Activated CD4-positive, alpha-beta T cell treated with anti-CD3 and anti-CD28 coated beads, Interleukin-2, amount 10 ng/mL, durations not matched to agents 7 days and 5 days (primary cell): ENCODE data around the gene CALD1. TPM values are rescaled to one million over a fixed set of nuclear protein-coding genes. Genes with fewer than 3 reads are reported as not detected.
A peak's percentile ranks its signal among the peaks of the same experiment; 100 is the strongest.

Source experiments
- CTCF ChIA-PET: fragments of 350-600 bp; sonication (Branson Sonifier 250); formaldehyde crosslinking; loops from one replicate; lab custom pipeline; 2021; ENCODE audit warnings: antibody characterized with exemption; lab: Charles Lee
- POLR2A ChIA-PET: fragments of 350-600 bp; sonication (Branson Sonifier 250); formaldehyde crosslinking; loops from one replicate; lab custom pipeline; 2021; ENCODE audit warnings: antibody characterized with exemption; lab: Charles Lee
- DNase-seq: peaks from one replicate; pipeline ENCODE4 v3.0.0-alpha.2; 2020
- H3K27ac Mint-ChIP-seq: one replicate; pipeline ENCODE4 v1.8.0; 2021; ENCODE audit warnings: mild to moderate bottlenecking, moderate library complexity, mixed read lengths
- H3K27me3 Mint-ChIP-seq: one replicate; pipeline ENCODE4 v1.8.0; 2021; ENCODE audit warnings: mixed read lengths
- H3K36me3 Mint-ChIP-seq: one replicate; pipeline ENCODE4 v1.8.0; 2021; ENCODE audit warnings: low read depth, mixed read lengths
- H3K4me1 Mint-ChIP-seq: one replicate; pipeline ENCODE4 v1.8.0; 2021; ENCODE audit warnings: mixed read lengths
- H3K4me3 Mint-ChIP-seq: one replicate; pipeline ENCODE4 v1.8.0; 2021; ENCODE audit warnings: mild to moderate bottlenecking, moderate library complexity, mixed read lengths
- H3K9me3 Mint-ChIP-seq: one replicate; pipeline ENCODE4 v1.8.0; 2021; ENCODE audit warnings: mixed read lengths
- total RNA-seq, 2 experiments: library from RNA; stranded (reverse); gene quantifications; one replicate each; pipeline ENCODE4 v1.2.3, GENCODE V29; 2021

Gene CALD1
- total RNA-seq, 2 experiments from 2014 or later, result 0.10 to 0.17 TPM

DNA sequence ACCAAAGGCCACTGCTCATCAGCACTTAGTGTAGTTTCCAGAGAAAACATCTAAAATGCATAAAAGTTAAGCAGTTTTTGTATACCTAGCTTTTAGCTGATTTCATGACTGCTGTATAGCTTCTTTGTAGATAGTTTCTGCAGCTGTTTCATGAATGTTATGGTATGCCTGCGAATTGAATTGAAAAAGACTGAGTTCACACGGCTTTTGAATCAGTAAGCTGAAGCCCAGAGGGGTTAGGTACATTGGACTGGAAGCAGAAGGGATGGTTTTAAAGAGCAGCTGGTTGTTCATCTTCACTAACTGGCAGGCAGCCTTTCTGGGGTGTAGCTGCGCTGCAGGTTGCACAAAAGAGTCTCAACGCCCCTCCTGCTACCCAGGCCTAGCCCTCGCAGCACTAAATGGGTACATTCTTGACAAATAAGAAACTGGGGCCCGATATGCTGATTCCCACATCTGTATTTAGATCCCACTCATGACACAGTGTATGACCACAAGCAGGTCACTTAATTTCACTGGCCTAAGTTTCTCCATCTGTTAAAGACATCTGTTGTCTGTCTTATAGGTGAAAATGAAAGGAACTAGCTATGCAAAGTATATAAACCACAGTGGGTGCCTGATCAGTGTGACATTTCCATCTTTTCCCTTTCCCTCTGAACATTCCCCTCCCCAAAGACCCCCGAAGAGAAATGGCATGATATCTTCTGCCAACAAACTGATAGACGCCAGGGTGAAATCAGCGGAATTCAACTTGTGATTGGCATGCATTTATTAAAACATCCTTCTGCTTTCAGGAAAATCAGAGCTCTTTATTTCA lies 120.9 kb downstream of the CALD1 start:
- Mint-ChIP-seq H3K27ac (no peak overlapping the region), H3K4me1 (peaks cover 9% of the 10 kb centered on the region), H3K4me3 (no peak overlapping the region), H3K27me3 (peaks cover 2% of the 10 kb centered on the region), H3K9me3 (peaks cover 13% of the 10 kb centered on the region), H3K36me3 (peaks cover 4% of the 10 kb centered on the region)
- CTCF ChIA-PET, result interaction anchor here (1.2 kb wide), 1 partner anchor 88 kb away, joined by 3 read pairs; no protein-coding TSS in a partner anchor
- no peak for DNase-seq
- POLR2A ChIA-PET, result no interaction called here

DNA sequence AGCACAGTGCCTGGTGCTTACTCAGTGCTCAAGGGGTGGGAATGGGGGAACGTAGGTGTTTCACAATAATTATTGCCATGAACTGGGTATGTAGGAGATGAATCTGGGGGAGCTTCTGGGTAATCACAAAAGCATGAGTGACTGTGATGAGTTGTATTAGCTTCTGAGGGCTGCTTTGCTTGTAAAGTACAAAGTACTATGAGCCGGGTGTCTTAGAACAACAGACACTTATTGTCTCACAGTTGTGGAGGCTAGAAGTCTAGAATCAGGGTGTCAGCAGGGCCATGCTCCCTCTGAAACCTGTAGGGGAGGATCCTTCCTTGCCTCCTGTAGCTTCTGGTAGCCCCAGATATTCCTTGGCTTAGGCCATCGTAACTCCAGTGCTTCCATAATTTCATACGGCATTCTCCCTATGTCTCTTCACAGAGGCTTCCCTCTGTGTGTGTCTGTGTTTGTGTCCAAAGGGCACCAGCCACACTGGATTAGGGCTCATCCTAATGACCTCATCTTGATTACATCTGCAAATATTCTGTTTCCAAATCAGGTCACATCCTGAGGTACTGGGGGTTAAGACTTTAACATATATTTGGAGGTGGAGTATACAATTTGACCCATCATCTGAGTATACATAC lies 122.1 kb downstream of the CALD1 start:
- no peak for DNase-seq
- Mint-ChIP-seq H3K36me3 (no peaks in the 10 kb centered on the region), H3K4me3 (no peak overlapping the region), H3K9me3 (peaks cover 4% of the 10 kb centered on the region), H3K27ac (no peak overlapping the region), H3K27me3 (no peaks in the 10 kb centered on the region), H3K4me1 (peaks cover 9% of the 10 kb centered on the region)
- POLR2A ChIA-PET, result no interaction called here
- CTCF ChIA-PET, result no interaction called here

DNA sequence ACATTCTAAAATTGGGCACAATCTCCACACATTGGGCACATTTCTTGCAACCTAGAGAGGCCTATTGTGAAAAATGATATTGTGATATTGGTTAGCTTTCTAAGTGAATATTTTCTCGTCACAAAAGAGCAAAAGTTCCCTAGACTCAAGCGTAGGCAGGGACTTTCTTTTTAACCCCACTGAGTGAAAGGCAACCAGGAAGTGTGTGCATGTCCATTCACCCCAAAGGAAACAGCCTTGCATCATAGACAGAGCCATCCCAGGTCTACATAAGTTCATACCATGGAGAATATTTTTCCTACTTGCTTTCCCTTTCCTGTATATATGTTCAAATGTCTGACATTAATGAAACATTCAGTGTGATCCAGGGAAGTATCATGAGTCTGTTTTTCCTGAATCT lies 122.6 kb downstream of the CALD1 start:
- DNase-seq, result no peak
- ChIA-PET CTCF (no interaction called here), POLR2A (no interaction called here)
- no peak overlapping the region for H3K27ac Mint-ChIP-seq
- H3K36me3 Mint-ChIP-seq, result no peaks in the 10 kb centered on the region
- H3K4me1 Mint-ChIP-seq, result peaks cover 11% of the 10 kb centered on the region
- H3K9me3 Mint-ChIP-seq, result peaks cover 2% of the 10 kb centered on the region
- H3K27me3 Mint-ChIP-seq, result no peaks in the 10 kb centered on the region
- no peak overlapping the region for H3K4me3 Mint-ChIP-seq

DNA sequence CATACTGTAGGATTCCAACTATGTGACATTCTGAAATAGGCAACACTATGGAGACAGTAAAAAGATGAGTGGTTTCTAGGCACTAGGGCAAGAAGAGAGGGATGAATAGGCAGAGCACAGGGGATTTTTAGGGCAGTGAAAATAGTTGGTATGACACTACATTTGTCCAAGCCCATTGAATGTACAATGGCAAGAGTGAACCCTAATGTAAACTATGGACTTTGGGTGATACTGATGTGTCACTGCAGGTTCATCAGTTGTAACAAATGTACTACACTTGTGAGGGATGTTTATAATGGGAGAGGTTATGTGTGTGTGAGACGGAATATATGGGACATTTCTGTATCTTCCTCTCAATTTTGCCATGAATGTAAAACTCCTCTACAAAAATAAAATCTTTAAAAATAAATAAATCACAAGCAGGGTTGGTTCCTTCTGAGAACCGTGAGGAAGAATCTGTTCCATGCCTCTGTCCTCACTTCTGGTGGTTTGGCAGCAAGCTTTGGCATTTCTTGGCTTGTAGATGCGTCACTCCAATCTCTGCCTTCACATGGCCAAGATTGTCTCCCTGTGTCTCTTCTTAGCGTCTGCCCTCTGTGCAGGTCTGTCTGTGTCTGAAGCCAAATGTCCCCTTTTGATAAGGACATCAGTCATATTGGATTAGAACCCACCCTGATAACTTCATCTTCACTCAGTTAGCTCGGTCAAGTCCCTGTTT lies 123.8 kb downstream of the CALD1 start:
- H3K4me1 Mint-ChIP-seq, result peaks cover 17% of the 10 kb centered on the region
- no peak overlapping the region for H3K4me3 Mint-ChIP-seq
- no peaks in the 10 kb centered on the region for H3K9me3 Mint-ChIP-seq
- POLR2A ChIA-PET, result no interaction called here
- H3K27me3 Mint-ChIP-seq, result no peaks in the 10 kb centered on the region
- CTCF ChIA-PET, result interaction anchor here (0.6 kb wide), 1 partner anchor 761 kb away, joined by 4 read pairs; no protein-coding TSS in a partner anchor
- no peak for DNase-seq
- H3K27ac Mint-ChIP-seq, result no peak overlapping the region
- H3K36me3 Mint-ChIP-seq, result no peaks in the 10 kb centered on the region

DNA sequence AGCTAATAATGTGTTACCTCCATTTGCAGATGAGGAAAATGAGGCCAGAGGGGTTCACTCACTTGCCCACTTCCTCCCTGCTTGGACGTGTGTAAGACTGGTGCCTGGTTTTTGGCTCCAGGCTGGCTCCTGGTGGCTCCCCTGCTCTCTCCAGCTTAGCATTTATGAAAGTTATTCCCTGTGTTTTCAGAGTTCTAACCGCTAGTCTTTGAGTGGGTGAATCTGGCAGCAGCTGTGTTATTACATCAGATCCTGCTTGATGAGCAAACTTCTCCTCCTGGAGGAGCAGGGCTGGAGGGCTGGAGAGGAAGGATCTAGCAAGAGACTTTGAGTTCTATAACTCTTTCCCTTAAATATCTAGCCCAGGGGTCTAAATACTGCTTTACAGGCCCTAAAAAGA lies 125.9 kb downstream of the CALD1 start:
- CTCF ChIA-PET, result interaction anchor here (1.7 kb wide), 1 partner anchor 17 kb away, joined by 4 read pairs; no protein-coding TSS in a partner anchor
- H3K4me1 Mint-ChIP-seq, result peaks cover 11% of the 10 kb centered on the region

DNA sequence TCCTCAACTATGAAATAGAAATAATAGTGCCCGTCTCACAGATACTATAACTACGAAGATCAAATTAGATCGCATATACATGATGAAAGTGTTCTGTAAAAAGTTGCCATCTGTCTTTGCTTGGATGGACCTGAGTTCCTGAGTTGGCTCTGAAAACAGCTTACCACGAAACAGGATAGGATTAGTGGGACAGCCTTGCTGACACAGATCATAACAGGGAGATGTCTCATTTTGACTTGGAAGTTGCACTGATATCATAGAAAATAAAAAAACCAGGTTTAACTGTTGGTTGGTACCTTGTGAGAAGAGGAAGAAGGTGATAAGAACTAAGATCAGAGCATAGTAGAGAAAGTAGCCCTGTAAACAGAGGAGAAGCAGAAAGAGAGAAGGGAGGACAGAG lies 127.6 kb downstream of the CALD1 start:
- no peak overlapping the region for H3K4me3 Mint-ChIP-seq
- no peaks in the 10 kb centered on the region for H3K36me3 Mint-ChIP-seq
- H3K27me3 Mint-ChIP-seq, result no peaks in the 10 kb centered on the region
- no peak for DNase-seq
- ChIA-PET CTCF (interaction anchor here (1.2 kb wide), 1 partner anchor 9 kb away, joined by 3 read pairs; no protein-coding TSS in a partner anchor), POLR2A (no interaction called here)
- H3K27ac Mint-ChIP-seq, result no peak overlapping the region
- H3K9me3 Mint-ChIP-seq, result peaks cover 4% of the 10 kb centered on the region
- H3K4me1 Mint-ChIP-seq, result peaks cover 15% of the 10 kb centered on the region

More for the DNA sequence above, 125.9 kb downstream of the CALD1 start:
- Mint-ChIP-seq H3K4me3 (no peak overlapping the region), H3K27ac (no peak overlapping the region), H3K27me3 (no peaks in the 10 kb centered on the region), H3K36me3 (no peaks in the 10 kb centered on the region), H3K9me3 (no peaks in the 10 kb centered on the region)
- POLR2A ChIA-PET, result no interaction called here
- no peak for DNase-seq

DNA sequence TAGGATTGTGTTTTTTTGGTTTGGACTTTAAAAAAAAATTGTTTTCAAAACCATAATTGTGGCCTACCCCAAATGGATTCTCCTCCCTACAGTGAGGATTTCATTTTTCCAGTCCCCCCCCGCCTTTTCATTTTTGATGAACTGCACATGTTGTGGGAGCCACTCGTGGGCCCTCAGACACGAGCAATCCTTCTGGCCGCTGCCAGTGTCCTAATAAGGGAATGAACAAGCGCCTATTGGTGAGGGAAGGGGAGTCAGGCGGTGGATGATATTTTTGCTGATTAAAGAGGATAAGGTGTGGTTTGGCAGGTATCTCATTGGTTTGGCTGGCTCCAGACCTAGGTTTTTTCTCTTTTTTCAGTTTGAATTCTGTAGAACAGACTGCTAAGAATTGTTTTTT lies 128.2 kb downstream of the CALD1 start:
- H3K27me3 Mint-ChIP-seq, result no peaks in the 10 kb centered on the region
- no peaks in the 10 kb centered on the region for H3K36me3 Mint-ChIP-seq
- POLR2A ChIA-PET, result no interaction called here
- CTCF ChIA-PET, result interaction anchor here (1.2 kb wide), 1 partner anchor 8 kb away, joined by 3 read pairs; no protein-coding TSS in a partner anchor
- DNase-seq, result no peak
- H3K27ac Mint-ChIP-seq, result no peak overlapping the region
- no peak overlapping the region for H3K4me3 Mint-ChIP-seq
- H3K4me1 Mint-ChIP-seq, result peaks cover 15% of the 10 kb centered on the region
- peaks cover 4% of the 10 kb centered on the region for H3K9me3 Mint-ChIP-seq

DNA sequence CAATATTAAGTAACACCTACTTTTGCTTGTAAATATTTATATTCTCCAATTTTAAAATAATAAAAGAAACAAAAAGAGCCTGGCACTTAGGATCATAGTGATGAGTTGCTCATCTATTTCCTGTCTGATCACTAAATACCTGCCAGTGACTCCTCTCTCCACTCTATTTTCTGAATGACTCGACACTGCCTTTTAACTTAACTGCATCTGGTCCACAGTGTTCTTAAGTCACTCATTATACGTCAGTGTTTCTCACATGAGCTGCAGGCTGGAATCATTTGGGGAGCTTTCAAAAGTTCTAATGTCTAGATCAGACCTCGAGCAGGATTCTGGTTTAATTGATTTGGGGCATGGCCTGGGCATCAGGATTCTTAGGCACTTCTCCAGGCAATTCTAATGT lies 128.9 kb downstream of the CALD1 start:
- H3K36me3 Mint-ChIP-seq, result no peaks in the 10 kb centered on the region
- peaks cover 4% of the 10 kb centered on the region for H3K9me3 Mint-ChIP-seq
- H3K27ac Mint-ChIP-seq, result peak overlapping the region; percentile 28
- no peak for DNase-seq
- CTCF ChIA-PET, result no interaction called here
- no peak overlapping the region for H3K4me3 Mint-ChIP-seq
- peaks cover 15% of the 10 kb centered on the region for H3K4me1 Mint-ChIP-seq
- POLR2A ChIA-PET, result no interaction called here
- no peaks in the 10 kb centered on the region for H3K27me3 Mint-ChIP-seq

DNA sequence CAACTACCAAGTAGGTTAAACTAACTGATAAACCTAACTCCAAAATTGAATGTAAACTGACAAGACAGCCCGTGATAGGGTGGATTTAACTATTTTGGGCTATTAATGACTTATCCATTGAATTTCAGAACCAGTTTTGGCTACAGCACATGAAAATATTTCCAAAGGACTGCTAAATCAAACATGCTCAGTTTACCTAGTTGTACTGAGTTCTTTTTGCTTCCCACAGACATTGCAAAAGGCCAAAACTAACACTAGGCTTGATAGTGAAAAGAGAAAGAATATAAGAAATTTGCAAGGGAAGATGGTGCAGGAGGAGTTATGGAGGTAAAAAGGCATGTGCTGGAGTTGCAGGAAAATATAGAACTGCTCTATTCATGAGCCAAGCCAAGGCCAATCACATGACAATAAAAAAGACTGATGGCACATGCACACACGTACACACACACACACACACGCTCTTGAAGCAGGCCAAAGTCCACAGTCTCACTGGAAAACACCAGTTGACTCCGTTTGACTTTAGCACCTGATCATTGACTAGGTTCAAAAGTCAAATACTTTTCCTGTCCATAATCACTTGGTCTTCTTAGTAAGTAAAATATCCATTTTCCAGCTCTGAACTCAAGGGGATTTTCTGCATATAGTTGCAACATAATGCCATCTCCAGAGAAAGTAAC lies 130.9 kb downstream of the CALD1 start:
- Mint-ChIP-seq H3K27ac (no peak overlapping the region), H3K27me3 (no peaks in the 10 kb centered on the region), H3K4me1 (peaks cover 15% of the 10 kb centered on the region), H3K9me3 (peaks cover 4% of the 10 kb centered on the region), H3K36me3 (no peaks in the 10 kb centered on the region), H3K4me3 (no peak overlapping the region)
- ChIA-PET CTCF (no interaction called here), POLR2A (no interaction called here)
- DNase-seq, result no peak

DNA sequence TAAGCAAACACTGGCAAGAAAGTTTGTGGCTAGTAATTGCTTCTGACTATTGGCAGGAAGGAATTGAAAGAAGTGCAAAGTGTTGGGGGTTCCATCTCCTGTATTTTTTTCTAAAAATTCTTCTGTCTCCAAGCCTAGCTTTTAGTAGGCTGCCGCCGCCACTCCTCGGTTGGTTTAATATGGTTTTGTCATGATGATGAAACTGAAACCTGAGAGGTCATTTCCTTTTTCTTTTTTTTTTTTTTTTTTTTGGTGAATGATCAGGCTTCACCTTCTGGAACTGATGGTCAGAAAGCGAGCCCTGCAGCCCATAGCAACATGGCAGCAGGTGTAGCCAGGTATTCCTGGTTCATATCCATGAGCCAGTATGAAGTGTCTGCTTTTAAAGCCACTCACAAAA lies 131.5 kb downstream of the CALD1 start:
- POLR2A ChIA-PET, result no interaction called here
- H3K9me3 Mint-ChIP-seq, result peaks cover 4% of the 10 kb centered on the region

DNA sequence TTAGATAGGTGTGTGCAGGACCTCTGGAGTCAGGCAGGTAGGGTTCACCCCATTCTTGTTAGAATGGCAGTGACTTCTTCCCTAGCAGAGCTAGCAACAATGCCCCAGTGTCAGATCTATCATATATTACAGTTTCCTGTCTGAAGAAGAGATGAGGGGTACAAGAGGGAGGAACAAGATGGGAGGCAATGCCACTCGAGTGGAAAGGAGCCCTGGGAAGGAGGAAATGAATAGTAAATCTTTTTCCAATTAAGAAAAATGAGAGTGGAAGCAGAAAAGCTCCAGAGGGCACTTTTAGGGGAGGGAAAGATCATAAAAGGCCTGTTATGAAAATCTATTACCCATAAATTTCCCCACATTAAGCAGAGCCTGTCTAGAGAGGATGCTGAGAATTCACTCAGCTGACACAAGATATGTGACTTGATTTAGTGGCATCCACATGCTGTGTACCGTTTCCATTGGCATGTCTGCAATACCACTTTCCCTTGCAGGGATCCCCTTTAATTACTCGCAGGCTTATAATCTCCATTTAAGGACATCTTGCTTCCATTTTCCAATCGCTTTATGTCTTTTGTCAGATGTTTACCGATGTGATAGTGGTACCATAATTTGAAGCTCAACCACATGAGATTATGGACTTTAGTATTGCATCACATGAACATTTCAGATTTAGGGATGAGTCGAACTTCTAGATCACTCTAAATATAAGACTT lies 136.9 kb downstream of the CALD1 start:
- Mint-ChIP-seq H3K4me1 (no peaks in the 10 kb centered on the region), H3K27ac (no peak overlapping the region), H3K27me3 (no peaks in the 10 kb centered on the region), H3K9me3 (no peaks in the 10 kb centered on the region), H3K36me3 (no peaks in the 10 kb centered on the region), H3K4me3 (no peak overlapping the region)
- no peak for DNase-seq
- POLR2A ChIA-PET, result no interaction called here
- CTCF ChIA-PET, result interaction anchor here (0.6 to 1.1 kb wide), 2 partner anchors 9 to 31 kb away, joined by 3 to 6 read pairs; no protein-coding TSS in a partner anchor

More for the DNA sequence above, 131.5 kb downstream of the CALD1 start:
- Mint-ChIP-seq H3K4me1 (peaks cover 15% of the 10 kb centered on the region), H3K4me3 (no peak overlapping the region), H3K36me3 (no peaks in the 10 kb centered on the region), H3K27ac (no peak overlapping the region), H3K27me3 (no peaks in the 10 kb centered on the region)
- CTCF ChIA-PET, result no interaction called here
- no peak for DNase-seq

DNA sequence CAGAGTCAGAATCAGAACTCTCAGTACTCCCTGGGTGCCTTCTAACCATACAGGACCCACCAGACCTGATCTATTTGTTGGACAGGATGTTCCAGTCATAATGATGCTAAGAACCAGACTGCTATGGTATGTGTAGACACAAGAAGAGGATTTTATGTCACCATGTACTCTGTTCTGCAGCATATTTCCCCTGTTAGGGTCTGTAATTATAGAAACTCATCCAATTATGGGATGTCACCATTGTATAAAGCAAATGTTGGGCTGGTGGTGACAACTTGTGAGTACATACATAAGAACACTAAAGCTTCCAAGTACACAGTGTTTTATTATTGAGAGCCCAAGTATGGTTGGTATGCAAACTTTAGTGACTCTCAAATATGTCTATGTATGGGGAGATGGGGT lies 139.8 kb downstream of the CALD1 start:
- no peaks in the 10 kb centered on the region for H3K27me3 Mint-ChIP-seq
- H3K27ac Mint-ChIP-seq, result no peak overlapping the region
- no peaks in the 10 kb centered on the region for H3K36me3 Mint-ChIP-seq
- no peaks in the 10 kb centered on the region for H3K4me1 Mint-ChIP-seq
- DNase-seq, result no peak
- ChIA-PET CTCF (no interaction called here), POLR2A (no interaction called here)
- no peak overlapping the region for H3K4me3 Mint-ChIP-seq
- no peaks in the 10 kb centered on the region for H3K9me3 Mint-ChIP-seq
